Inflammatory macrophage (primary cell): Measurements from ENCODE around the gene P2RY13.

Experiments used
- DNase-seq, 2 donors: peaks; one replicate each; pipeline ENCODE4 v3.0.0-alpha.2; 2020 to 2022
- total RNA-seq, 18 experiments: gene quantifications; one replicate each; lab custom pipeline; 2026; ENCODE audit warnings: mixed read lengths in 6 of 18, inconsistent platforms in 2 of 18; lab: John Stamatoyannopoulos, UW

Gene P2RY13
- 0.49 to 94.7 (median 24.0) reads per million in 18 experiments for total RNA-seq

DNA sequence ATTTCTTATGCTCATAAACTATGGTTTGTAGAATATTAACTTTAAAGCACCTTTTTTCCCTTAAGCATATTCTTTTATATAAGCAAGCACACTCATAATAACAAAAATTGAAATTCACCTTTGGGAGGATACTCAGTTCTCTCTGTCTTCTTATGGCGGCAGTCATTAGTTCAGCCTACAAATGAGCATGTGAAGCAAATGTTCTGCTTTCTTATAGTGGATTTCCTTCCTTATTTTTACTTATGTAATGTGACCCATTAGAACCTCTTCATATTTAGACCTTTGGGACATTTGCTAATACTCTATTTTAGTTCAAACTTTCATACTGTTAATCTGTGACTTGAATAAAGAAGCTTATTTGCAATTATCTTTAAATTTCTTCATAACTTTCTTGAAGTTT, at the start of gene P2RY13:
Gene P2RY13, minus strand, starts transcription at position 187 of the 400 bp plus-strand sequence. Its CDS starts 21 bp downstream, at position 166.
- DNase-seq: peak; percentile 69 to 89

DNA sequence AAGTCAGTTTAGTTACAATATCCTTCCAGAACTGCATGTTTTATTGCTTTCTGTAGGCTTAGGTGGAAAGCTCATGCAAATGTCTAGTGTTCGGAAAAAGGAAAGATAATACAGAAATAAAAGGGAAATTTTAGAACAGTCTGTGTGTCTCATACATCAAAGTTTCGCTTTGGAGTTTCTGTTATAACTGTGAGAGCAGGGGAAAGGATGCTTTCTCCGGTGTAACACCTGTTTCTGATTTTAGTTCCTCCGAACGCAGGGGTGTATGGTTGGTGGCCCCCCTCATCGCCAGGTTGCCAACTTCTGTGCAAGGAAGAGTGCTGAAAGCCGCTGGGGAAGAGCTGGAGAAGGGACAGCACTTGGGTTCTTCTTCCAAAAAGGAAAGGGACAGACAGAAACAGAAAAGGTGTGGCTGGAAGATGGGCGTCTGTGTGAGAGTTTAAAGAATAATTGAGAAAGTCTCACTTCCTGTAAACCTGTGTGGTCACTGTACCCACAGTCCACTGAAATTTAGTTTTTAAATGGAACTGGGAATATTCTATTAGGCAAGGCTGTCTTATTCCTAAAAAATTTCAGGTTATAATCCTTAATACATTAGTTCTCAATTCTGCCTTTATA, 48.5 kb upstream of the P2RY13 start:
- DNase-seq: no peak

DNA sequence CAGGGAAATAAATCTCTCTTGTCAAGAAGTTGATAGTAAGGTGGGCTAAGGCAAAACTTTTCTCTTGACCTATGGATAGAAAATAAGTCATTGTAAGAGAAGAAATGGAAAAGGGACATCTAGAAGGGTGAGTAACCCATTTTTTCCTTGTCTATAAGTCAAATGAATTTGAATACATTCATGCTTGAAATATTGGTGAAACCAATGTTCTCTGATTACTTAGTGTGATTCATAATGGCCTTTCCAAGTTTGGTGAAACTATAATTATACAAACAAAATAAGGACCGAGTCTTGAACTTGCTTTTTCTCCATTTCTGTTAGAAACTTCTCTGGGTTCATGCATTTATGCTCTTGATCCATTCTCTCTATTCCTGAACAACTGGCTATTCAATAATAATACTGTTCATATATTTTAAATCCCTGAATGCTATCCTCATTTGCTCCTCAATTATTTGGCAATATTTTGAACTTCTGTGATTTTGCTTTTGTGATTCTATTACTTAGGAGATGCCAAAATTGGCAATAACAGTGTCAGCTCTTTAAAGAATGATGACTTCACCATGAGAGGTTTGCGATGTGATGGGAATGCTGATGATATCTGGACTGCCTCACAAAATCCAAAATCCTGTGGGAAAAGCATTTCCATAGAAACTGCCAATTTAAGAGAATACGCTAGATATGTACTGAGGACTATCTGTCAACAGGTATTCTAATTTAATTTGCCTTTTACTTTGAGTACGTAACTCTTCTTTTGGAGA, 42.9 kb upstream of the P2RY13 start:
- no peak for DNase-seq

GRCh38 chr3:151371526-151371925, 42.2 kb upstream of the P2RY13 start:
- DNase-seq: no peak

DNA sequence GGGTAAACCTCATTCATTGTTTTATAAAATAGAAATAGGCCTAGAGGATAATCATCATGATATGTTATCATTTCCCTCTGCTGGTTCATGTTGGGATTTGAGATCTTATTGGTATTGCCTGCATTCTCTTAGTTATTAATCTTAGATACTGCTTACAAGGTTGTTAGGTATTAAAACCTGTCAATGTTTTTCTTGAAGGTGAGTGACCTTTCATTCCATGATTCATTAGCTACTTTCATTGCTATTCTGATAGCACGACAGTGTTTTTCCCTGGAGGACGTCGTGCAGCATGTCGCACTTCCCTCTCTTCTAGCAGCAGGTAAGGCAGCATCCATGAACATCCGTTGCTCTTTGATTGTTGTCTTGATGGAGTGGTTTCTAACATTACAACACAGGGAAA, 38.1 kb upstream of the P2RY13 start:
- no peak for DNase-seq

- no peak for DNase-seq
Measured at GRCh38 chr3:151366993-151367392, 37.6 kb upstream of the P2RY13 start.

- DNase-seq: peak; percentile 87 to 90
Measured at GRCh38 chr3:151362751-151363174, 33.4 kb upstream of the P2RY13 start.

- no peak for DNase-seq
Measured at GRCh38 chr3:151357463-151357850, 28.1 kb upstream of the P2RY13 start.

GRCh38 chr3:151356794-151357462, 27.6 kb upstream of the P2RY13 start:
- DNase-seq: peak; percentile 18 to 21

DNA sequence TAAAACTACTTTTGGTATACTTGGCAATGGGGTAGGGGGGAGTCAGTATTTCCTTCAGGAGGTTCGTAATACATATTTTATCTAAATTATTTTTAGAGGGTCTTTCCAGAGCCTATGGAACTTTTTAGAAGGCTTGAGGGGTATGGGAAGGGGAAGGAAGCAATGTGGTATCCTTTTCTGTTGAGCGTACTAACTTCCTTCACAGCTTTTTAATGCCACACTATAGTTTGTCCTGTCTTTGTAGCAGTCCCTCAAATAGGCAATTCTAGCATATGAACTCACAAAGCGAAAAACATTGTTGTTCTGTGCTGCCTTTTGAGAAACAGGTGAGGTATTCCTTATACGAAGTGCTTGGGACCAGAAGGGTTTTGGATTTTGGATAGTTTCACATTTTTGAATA, 22.3 kb upstream of the P2RY13 start:
- no peak for DNase-seq

GRCh38 chr3:151351219-151351618, 21.9 kb upstream of the P2RY13 start:
- DNase-seq: peak; percentile 61 to 78

- peak in 1 of 2 donors; percentile 58 for DNase-seq
Measured at GRCh38 chr3:151350656-151351055, 21.3 kb upstream of the P2RY13 start.

DNA sequence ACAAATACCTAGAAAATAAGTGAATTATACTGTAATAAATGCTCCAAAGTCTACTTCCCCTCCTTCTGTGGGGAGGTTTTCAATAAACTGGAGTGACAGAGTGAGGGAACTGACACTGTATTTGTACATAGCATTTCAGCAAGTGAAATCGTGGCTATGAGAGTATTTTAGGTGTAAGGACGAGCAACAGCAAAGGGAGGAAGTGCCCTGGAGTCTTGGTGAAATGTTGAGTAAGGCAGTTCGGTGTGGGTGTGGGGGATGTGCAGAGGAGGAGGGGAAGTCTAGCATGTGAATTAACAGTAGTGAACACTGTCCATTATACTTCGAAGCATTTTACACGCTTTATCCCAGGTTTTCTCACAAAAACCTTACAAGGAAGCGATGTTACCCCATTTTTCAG, 18.1 kb upstream of the P2RY13 start:
- DNase-seq: peak; percentile 94 to 96

- DNase-seq: peak; percentile 83 to 93
Measured at GRCh38 chr3:151346292-151346691, 16.9 kb upstream of the P2RY13 start.

- DNase-seq: peak in 1 of 2 donors; percentile 29
Measured at GRCh38 chr3:151345859-151346258, 16.5 kb upstream of the P2RY13 start.

GRCh38 chr3:151331696-151332095, 2.3 kb upstream of the P2RY13 start:
- peak; percentile 47 to 54 for DNase-seq

DNA sequence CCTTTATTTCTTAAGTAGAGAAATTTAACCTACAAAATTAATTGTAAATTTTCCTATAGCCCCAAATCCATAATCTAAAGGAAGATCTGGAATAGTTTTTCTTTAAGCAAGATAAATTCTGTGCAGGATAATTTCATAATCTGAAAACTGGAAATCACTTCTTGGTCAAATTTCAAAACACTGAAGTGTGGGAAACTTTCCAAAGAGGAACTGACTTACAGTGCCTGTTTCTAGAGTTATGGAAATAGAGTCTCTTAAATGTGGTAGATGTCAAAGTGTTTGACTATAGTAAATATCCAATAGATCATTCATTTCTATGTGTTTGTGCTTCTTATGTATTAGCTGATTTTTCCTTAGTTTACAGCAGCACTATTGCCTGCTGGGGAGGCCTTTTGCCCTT, 1.6 kb upstream of the P2RY13 start:
- peak; percentile 65 to 88 for DNase-seq

DNA sequence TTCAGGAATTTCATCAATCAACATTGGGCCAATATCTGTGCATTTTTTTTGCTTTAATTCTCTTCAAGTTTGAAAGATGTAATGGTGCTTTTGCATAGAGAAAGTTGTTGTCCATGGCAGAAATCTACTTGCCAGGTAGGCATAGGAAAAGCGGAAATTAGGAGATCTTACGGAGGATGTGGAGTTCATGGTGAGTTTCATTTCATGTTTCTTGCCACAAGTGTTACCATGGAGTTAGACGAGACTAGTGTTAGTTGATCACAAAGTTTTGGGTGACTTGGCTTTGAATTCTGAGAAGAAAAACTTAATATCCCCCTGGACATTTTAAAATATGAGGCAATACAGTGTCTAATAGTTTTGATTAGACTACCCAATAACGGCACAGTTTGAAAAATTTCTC, 1.0 kb upstream of the P2RY13 start:
- DNase-seq: peak in 1 of 2 donors; percentile 33

- DNase-seq: peak; percentile 57
Measured at GRCh38 chr3:151328298-151328995, 902 bp downstream of the P2RY13 start.

GRCh38 chr3:151327571-151328198, 1.7 kb downstream of the P2RY13 start:
- DNase-seq: peak in 1 of 2 donors; percentile 50

GRCh38 chr3:151322511-151322910, 6.8 kb downstream of the P2RY13 start:
- peak; percentile 54 to 66 for DNase-seq

DNA sequence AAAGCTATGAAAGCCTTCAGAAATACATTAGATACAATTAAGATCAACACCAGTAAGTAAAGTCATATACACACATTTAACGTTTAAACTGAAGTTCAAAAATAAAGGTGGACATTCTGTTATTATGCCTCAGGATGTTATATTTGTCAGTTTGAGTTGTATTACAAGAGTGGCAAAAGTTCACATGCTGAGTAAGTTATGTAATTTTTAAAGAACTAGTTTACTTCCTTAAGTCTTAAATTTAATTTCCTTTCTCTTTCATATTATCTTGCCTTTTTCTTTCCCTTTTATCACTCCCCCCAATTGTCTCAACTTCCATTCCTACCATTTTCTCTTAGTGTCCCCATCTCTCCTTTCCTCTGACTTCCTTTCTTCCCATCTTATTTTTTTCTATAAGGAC, 7.8 kb downstream of the P2RY13 start:
- DNase-seq: peak in 1 of 2 donors; percentile 50
